ENCODE results near the gene ROCK2.
"Not testable (repeated sequence)": the region's sequence is repeated elsewhere in the genome, so short reads cannot be mapped to it uniquely, and the experiment has no call there.

The ROCK2 gene

DNA sequence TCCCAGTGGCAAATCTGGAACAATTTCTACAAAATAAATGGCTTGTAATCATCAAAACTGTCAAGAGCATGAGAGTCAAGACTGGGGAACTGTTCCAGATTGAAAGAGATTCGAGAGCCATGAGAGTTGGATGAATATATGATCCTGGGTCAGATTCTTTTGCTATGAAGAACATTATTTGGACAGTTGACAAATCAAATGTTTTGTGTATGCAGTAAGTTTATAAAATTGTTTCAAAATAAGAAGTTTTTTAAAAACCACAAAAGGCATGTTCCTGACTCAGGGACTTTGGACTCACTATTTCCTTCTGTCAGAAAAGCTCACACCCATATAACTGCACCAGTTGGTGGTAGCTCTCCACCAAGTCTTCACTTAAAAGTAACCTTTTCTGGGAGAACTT, 38.5 kb downstream of the ROCK2 start:
- no peak for DNase-seq

DNA sequence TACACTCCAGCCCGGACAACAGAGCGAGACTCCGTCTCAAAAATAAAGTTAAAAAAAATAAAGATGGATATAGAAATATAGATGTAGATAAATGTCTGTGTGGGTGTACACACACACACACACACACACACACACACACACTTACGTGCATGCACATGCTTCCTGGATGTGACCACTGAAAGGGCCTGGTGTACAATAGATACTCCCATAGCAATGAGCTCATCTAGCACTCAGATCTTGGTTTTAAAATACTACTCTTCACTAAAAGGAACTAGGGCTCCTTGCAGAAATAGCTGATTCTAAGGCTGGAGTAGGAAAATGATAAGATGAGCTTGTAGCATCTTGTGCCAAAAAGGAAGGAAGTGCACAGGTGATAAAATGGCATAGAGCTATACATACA, 39.1 kb downstream of the ROCK2 start:
- DNase-seq, result no peak

DNA sequence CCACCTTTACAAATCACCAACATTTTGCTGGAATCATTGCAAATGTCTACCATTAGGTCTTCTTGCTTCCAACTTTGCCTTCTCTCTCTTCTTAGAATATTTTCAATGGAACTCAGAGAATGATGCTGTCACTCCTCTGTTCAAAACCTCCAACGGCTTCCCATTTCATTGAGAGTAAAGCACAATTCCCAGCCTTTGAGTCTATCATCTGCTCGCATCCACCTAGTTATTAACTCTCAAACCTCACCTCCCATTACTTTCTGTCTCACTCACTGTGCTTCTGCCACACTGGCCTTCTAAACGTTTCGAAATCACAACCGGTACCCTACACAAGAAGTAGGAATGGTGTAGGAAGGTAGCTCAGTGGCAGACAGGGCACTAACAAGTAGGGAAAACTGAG, 40.0 kb downstream of the ROCK2 start:
- no peak for DNase-seq

DNA sequence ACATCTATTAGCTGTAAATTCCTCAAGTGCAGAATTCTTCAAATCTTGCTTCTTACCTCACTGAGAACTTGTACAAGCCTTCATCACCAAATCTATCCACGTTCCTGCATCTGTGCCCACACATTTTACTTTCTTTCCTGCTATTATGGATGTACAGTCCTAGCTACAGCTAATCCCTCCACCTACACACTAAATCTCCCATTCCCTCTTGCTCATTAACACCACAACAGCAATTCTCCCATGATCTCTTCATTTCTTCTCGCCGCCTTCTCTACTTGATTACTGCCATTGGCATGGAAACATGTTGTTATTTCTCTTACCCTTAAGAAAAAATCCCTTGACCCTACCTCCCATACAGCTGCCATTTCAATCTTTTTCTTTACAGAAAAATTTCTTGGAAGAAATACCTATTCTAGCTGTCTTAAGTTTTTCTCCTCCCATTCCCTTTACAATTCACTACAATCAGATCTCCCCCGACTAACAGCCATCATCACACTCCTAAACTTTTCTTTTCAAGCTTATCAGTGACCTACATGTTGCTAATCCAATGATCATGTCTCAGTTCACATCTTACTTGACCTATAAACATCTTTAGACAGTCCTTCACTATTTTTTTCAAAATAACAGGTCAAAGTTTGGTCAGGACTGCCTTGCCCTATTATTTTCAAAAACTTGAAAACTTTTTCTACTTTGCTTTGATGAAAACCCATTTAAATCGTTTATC, 41.0 kb downstream of the ROCK2 start:
- DNase-seq, result no peak

DNA sequence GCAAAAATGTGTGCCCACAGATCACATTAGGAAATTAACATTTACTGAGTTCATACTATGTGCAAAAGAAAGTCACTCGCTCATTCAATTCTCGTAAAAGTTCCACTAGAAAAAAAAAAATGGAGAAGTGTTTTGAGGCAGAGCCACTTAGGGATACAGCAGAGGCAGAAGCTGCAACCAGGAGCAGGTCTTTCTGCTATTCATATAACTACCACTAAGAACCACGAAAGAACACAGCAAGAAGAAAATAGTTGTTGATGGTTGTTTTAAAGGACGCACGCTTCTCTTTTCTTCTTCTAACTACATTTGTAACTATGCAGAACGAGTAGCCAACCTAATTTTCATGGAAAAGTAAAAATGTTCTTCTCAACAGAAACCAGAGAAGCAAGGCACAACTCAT, 45.0 kb downstream of the ROCK2 start:
- DNase-seq, result no peak

DNA sequence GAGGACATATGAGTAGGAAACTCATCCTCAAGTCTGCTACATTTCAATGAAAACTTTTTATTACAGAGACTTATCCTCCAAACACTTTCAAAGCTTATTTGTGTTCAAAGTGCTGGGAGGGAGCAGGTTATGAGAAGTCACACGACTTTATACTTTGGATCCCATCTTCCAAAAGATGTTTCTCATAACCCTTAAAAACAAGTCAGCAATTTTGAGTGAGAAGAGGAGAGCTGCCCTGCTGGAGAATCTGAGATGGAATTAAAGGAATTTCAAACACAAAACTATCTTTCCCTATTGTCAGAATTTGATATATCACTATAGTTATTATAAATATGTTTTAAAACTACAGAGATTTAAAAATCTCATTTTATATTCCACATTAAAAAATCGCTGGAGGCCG, 45.8 kb downstream of the ROCK2 start:
- DNase-seq, result no peak

DNA sequence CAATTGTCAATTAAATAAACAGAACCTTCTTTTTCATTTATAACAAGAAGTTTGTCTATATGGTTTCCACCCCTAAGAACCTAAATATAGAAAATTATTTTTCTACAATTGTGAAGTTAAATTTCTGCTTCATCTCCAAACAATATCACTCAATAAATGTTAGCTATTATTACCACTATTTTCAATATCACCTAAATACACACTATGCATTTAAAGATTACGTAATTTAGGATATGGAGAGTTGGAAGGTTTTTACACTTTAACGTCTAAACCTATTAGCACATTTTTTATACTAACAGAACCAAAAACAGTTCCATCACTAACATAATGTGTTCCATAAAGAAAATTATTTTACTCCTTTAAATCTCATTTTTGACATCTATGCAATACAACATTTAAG, 48.0 kb downstream of the ROCK2 start:
- DNase-seq, result no peak

DNA sequence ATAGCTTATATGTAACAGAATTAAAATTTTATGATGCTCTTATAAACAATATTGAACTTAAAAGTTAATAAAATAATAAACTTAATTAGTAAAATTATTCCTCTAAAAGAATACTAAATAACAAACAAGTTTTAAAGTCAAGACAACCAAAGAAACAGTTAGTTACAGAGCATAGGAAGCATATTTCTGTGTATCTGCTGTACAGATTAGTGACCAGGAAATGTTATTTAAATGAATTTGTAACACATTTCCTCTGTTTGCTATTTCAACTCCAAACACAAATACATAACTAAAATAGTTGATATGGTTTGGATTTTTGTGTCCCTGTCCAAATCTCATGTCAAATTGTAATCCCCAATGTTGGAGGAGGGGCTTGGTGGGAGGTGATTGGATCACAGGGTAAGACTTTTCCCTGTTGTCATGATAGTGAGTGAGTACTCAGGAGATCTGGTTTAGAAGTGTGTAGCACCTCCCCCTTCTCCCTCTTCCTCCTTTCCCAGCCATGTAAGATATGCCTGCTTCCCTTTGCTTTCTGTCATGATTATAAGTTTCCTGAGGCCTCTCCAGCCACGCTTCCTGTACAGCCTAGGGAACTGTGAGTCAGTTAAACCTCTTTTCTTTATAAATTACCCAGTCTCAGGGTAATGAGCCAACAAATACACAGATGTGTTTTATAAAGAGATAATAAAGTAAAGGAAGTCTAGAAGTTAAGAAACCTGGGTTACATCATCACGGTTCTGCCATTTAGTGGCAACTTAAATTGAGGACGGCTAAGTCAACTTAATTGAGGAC, 51.8 kb downstream of the ROCK2 start:
- no peak for DNase-seq

DNA sequence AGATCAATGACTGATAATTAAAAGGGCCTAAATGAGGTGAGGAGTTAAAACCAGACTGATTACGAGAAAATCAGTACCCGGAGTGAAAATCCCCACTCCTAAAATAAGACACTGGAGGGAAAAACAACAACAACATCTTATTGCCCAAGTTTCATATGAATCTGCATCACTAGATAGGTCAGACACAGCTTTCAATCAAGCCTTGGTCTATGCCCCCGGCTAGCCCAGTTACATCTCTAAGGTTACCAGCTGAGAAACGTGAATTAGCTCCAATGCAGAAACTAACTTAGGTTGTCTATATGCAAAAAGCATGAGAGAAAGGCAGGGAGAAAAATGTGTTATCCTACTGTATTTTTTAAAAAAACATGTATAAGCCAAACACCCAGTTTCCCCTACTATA, 53.7 kb downstream of the ROCK2 start:
- no peak for DNase-seq

DNA sequence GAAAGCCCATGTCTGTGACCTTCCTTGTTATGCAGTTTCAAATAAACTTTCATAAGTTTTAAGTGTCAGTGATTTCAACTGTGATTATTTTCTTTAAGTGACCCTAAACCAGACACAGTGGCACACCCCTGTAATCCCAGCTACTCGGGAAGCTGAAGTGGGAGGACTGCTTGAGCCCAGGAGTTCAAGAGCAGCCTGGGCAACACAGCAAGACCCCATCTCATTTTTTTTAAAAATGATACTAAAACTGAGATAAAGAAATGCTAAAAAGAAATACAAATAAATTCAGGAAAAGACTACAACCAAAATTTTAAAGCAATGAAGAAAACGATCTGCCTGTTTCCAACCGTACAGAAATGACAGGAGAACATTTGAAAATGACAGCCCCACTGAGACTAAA, 54.2 kb downstream of the ROCK2 start:
- no peak for DNase-seq

DNA sequence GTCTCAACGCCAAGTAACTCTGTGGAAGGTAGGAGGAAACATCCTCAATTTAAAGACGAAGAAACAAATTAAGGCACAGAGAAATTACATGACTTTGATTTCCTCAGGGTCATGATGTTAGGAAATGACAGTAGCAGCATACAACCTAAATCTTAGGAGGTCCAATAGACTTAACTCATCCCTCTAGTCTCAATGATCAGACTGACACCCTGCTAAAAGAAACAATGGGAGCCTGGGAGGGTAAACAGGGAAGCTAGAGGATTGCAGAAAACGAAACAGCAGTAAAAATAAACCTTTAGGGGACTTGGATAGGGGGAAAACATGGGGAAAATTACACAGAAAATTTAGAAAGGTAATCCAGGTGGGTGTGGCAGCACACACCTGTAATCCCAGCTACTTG, 56.0 kb downstream of the ROCK2 start:
- DNase-seq, result no peak

DNA sequence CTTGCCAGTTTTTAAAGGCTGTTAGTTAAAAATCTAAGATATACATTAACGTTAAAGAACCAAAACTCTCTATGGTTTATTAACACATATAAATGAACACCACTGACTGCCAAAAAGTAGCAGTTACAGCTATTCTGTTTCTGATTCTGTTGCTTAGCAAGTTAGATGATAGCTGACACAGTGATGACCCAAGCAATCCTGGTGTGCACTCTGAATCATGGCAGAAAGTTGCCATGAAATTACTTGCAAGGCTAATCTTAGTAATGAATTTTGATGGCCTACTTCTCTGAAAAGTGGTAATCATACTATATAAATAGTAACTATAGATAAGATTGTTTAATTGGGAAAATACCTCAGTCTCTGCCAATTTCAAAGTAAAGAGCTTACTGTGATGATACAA, 57.7 kb downstream of the ROCK2 start:
- no peak for DNase-seq

DNA sequence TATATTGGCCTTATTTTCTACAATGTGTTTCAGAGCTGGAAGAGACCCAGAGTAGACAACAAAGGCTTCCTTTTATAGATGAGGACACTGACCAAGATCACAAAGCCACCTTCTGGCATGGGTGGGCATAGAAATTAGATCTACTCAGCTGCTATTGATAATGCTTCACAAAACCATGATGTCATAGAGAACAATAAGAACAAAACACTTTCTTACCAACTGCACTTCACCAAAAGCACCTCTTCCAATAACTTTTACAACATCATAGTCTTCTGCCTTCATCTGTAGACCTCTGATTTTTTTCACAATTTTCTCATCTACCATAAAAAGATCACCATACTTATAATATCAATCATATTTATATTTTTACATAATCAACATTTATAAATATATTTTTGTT, 58.1 kb downstream of the ROCK2 start:
- DNase-seq, result no peak

DNA sequence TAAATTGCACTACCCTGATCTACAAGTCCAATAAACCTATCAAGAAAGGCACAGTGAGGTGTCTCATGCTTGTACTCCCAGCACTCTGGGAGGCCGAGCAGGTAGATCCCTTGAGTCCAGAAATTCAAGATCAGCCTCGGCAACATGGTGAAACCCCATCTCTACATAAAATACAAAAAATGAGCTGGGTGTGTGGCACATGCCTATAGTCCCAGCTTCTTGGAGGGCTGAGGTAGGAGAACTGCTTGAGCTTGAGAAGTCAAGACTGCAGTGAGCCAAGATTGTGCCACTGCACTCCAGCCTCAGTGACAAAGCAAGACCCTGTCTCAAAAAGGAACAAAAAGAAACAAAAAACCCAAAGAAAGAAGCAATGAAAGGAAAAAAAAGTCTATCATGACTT, 58.9 kb downstream of the ROCK2 start:
- no peak for DNase-seq

DNA sequence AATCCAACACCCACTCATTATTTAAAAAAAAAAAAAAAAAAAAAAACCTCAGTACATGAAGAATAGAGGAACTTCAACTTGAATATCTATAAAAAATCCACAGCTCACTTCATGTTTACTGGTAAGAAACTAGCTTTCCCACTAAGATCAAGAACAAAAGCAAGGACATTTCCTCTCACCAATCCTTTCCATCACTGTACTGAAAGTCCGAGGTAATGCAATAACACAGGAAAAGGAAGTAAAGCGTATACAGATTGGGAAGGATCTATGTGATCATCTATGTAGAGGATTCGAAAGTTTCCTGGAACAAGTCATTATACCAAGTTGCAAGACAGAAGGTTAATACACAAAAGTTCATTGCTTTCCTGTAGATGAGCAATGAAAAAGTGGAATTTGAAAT, 63.2 kb downstream of the ROCK2 start:
- no peak for DNase-seq

DNA sequence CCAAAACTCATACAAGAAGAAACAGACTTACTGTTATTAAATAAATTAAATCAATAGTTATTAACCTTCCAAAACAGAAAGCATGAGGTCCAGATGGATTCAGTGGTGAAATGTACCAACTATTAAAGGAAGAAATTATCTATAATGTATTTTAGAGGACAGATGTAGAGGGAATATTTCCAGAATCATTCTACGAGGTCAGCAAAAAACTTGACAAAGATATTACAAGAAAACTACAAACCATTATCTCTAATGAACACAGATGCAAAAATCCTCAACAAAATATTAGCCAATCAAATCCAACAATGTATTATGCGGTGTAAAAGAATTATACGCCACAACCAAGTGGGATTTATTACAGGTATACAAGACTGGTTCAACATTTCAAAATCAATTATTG, 63.7 kb downstream of the ROCK2 start:
- no peak for DNase-seq

DNA sequence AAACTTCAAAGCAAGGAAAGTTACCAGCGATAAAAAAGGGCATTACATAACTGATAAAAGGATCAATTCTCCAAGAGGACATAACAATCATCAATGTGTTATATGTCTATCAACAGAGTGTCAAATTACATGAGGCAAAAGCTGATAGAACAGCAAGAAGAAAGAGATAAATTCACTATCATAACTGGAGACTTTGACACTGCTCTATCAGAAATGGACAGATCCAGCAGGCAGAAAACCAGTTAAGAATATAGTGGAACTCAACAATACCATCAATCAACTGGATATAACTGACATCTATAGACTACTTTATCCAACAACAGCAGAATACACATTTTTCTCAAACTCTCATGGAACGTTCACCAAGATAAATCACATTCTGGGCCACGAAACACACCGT, 65.0 kb downstream of the ROCK2 start:
- DNase-seq, result no peak

DNA sequence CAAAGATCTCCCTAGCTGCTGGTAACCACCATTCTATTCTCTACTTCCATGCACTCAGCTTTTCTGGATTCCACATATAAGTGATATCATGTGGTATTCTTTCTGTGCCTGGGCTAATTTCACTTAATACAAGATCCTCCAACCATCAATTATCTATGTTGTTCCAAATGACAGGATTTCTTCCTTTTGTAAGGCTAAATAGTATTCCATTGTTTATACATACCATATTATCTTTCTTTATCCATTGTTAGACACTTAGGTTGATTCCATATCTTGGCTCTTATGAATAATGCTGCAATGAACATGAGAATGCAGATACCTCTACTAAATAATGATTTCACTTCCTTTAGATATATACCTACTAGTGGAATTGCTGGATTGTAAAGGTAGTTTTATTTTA, 66.2 kb downstream of the ROCK2 start:
- no peak for DNase-seq

DNA sequence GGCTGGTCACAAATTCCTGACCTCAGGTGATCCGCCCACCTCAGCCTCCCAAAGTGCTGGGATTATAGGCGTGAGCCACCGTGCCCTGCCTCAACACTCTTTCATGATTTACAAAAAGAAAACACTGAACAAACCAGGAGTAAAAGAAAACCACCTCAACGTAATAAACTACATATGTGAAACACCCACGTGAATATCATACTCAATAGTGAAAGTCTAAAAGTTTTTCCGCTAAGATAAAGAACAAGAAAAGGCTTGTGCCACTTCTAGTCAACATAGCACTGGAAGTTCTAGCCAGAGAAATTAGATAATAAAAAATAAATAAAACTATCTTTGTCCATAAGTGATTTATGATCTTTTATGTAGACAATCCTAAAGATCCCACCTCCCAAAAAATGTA, 68.5 kb downstream of the ROCK2 start:
- no peak for DNase-seq

DNA sequence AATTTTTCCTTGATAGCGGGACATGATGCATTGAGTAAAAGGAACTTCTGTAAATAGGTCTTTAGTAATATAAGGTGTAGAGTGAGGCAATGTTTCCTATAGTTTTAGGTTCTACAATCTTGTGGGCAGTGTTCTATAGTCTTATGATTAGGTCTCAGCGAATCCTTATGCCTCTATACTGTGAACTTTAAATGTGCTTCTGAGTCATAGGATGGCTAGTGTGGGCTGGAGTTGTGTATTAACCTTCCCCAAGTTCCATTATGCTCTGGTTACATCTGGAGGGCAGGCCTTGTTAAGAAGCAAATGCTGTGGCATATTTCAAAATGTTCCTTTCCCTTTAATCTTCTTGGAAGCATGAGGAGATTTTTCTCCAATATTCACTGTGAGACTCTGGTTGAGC, 73.5 kb downstream of the ROCK2 start:
- DNase-seq, result no peak

DNA sequence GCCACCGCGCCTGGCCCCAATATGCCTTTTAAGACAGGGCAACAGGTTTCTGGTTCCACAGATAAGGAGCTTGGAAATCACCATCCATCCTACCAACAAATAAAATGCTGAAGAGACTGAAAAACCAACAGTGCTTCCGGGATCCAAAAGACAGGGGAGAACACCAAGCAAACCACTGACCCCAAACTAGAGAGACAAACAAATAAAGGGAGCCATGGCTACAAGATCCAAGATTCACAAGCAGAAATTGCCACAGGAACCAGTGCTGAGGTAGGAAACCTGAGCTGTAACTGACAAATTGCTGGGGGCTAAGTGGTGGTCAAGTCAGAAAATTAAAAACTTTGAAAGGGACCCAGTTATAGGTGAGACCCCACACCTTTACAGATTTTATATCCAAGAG, 76.5 kb downstream of the ROCK2 start:
- no peak for DNase-seq

DNA sequence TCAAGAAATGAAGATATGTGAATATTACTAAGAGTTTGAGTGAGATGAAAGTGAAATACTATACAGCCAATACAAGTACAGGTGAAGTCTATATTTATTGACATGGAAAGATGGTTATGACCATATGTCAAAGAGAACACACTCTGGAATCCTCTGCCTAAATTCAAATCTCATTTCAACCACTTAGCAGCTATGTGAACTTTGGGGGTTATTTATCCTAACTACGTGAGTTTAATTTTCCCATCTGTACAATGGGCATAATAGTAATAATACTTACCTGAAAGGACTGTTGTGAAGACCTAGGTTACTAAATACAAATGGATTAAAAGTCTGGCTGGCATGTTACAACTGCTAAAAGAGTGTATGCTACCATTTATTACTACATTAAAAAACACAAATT, 79.6 kb downstream of the ROCK2 start:
- no peak for DNase-seq

DNA sequence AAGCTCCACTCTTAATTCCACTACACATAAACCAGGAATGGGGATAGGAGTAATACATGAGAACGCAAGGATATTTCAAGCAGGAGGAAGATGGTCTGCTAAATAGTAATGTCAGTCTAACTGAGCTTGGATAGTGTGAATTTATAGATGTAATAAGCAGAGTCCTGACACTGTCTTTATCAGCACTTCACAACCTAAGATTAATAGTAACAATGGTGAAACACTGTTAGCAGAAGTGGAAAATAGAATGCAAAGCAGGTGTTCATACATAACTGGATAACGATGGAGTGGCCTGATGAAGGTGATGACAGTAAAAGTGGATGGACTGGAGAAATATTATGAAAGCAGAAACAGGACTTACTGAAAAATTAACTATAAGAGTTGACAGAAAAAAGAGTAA, 80.4 kb downstream of the ROCK2 start:
- no peak for DNase-seq

DNA sequence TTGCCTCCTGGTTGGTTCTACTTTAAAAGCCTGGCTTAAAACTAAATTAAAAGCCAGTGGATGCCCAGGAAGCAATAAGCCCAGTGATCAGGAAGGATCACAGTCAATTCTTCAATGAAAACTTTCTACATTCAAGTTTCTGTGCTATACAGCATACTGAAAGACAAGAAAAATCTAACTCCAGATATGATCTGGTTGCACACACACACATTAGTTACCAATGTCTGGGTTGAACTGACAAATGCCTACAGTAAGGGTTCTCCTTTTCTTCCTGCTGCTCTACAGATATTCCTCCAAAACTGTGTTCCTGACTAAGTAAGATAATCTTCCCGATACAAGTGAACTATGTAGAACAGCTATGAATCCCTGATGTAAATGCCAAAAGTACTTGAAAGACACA, 81.3 kb downstream of the ROCK2 start:
- no peak for DNase-seq

DNA sequence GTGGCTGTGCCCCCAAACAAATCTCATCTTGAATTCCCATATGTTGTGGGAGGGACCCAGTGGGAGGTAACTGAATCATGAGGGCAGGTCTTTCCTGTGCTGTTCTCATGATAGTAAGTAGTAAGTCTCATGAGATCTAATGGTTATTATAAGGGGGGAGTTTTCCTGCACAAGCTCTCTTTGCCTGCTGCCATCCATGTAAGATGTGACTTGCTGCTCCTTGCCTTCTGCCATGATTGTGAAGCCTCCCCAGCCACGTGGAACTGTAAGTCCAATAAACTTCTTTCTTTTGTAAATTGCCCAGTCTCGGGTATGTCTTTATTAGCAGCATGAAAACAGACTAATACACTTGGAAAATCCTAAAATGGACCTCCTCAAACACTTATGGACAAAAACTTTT, 82.0 kb downstream of the ROCK2 start:
- not testable (repeated sequence) for DNase-seq

All from NCI-H1092 (cell line).